Bronchial epithelial cell (primary cell): Measurements from ENCODE around the gene TGFB2. TPM values are rescaled to one million over a fixed set of nuclear protein-coding genes. Genes with fewer than 3 reads are reported as not detected.

ENCODE experiments used
- DNase-seq: peaks from one replicate; pipeline ENCODE4 v3.0.0-alpha.2; 2010; ENCODE audit warnings: low read depth
- FAIRE-seq: peaks from 2 replicates; lab custom pipeline; 2011; peaks lifted over from hg19 to GRCh38; lab: Jason Lieb, UNC
- H3K27me3 ChIP-seq: 2 replicates; pipeline ENCODE4 v1.5.1; 2011; ENCODE audit warnings: low read length; ENCODE audit not compliant: control insufficient read depth, insufficient read depth
- H3K36me3 ChIP-seq: 2 replicates; pipeline ENCODE4 v1.5.1; 2011; ENCODE audit warnings: low read length; ENCODE audit not compliant: control insufficient read depth, insufficient read depth
- H3K4me3 ChIP-seq: 2 replicates; pipeline ENCODE4 v1.5.1; 2011; ENCODE audit warnings: mild to moderate bottlenecking, low read depth, low read length, control low read depth
- CTCF ChIP-seq: IDR thresholded peaks from 2 replicates; pipeline ENCODE4 v1.5.1; 2011; ENCODE audit warnings: mild to moderate bottlenecking, moderate library complexity, low read length, control low read depth, inconsistent platforms; ENCODE audit not compliant: insufficient read depth, severe bottlenecking
- total RNA-seq: library from RNA; depleted of rRNA; stranded (reverse); fragments of >200 nt; gene quantifications from 2 replicates; pipeline ENCODE4 v1.2.1, GENCODE V29; 2014

The TGFB2 gene
- total RNA-seq, 1 donor from 2014 or later = 6.1 TPM

- no peak for FAIRE-seq
- TF ChIP-seq CTCF = no peak
These were observed 21.4 kb upstream of the TGFB2 start for GRCh38 chr1:218323568-218324225.

GRCh38 chr1:218324226-218324580 lies 20.9 kb upstream of the TGFB2 start:
- TF ChIP-seq CTCF = no peak
- DNase-seq (no peak), FAIRE-seq (no peak)
- Histone ChIP-seq H3K27me3 (no peaks in the 10 kb centered on the region), H3K4me3 (no peak overlapping the region), H3K36me3 (peaks cover 5% of the 10 kb centered on the region)

More at GRCh38 chr1:218323568-218324225, 21.4 kb upstream of the TGFB2 start:
- Histone ChIP-seq H3K36me3 (peaks cover 5% of the 10 kb centered on the region), H3K4me3 (no peak overlapping the region), H3K27me3 (no peaks in the 10 kb centered on the region)
- no peak for DNase-seq

GRCh38 chr1:218328769-218329168 lies 16.4 kb upstream of the TGFB2 start:
- TF ChIP-seq CTCF = no peak
- Histone ChIP-seq H3K27me3 (no peaks in the 10 kb centered on the region), H3K4me3 (no peak overlapping the region), H3K36me3 (no peaks in the 10 kb centered on the region)
- DNase-seq (no peak), FAIRE-seq (no peak)

GRCh38 chr1:218330043-218330623 lies 15.0 kb upstream of the TGFB2 start:
- DNase-seq (peak; percentile 49), FAIRE-seq (no peak)
- Histone ChIP-seq H3K27me3 (no peaks in the 10 kb centered on the region), H3K4me3 (no peak overlapping the region), H3K36me3 (no peaks in the 10 kb centered on the region)
- TF ChIP-seq CTCF = peak; percentile 29

- no peak for DNase-seq
- Histone ChIP-seq H3K4me3 (no peak overlapping the region), H3K36me3 (no peaks in the 10 kb centered on the region)
These were observed 12.7 kb upstream of the TGFB2 start for GRCh38 chr1:218332416-218332815.

More at GRCh38 chr1:218332416-218332815, 12.7 kb upstream of the TGFB2 start:
- H3K27me3 ChIP-seq = no peaks in the 10 kb centered on the region
- no peak for TF ChIP-seq CTCF
- FAIRE-seq = no peak
